AG08395 (cell line): Measurements from ENCODE around the gene DAGLA.

Experiments
- DNase-seq: peaks from one replicate; pipeline ENCODE4 v3.0.0; 2012; ENCODE audit warnings: mixed read lengths, low spot score

Gene DAGLA

GRCh38 chr11:61765550-61766253 is 85.5 kb downstream of the DAGLA start:
- DNase-seq = no peak

GRCh38 chr11:61766353-61766841 is 86.2 kb downstream of the DAGLA start:
- DNase-seq = no peak

DNA sequence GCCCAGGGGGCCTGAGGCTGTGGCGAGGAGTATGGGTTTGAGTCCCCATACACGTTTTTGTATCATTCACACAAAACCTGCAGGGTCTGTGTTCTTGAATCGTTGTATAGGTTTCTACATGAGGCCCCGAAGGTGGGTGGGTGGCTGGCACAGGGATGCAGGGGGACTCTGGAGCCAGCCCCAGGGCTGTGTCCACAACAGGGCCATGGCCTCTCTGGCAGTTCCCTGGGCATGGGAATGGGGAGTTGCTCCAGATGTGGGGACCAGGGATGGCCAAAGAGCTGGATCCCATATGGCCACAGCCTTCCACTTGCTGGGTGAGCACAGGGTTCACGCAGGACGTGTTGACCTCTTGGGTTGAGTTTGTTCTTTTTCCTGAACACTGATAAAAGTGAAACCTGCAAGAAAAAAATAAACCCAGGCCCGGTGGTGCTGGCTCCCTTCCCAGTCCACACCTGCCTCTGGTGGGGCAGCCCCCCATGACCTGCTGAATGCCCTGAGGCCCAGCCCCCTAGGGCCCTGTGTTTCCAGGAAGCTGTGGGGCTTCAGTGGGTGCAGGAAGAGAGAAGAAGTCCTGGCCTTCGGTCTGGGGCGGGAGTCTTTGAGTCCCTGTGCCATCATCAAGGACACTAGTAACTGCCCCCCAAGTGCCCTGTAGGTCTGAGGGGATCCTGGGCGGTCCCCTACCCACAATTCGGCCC is 88.3 kb downstream of the DAGLA start:
- DNase-seq = no peak

DNA sequence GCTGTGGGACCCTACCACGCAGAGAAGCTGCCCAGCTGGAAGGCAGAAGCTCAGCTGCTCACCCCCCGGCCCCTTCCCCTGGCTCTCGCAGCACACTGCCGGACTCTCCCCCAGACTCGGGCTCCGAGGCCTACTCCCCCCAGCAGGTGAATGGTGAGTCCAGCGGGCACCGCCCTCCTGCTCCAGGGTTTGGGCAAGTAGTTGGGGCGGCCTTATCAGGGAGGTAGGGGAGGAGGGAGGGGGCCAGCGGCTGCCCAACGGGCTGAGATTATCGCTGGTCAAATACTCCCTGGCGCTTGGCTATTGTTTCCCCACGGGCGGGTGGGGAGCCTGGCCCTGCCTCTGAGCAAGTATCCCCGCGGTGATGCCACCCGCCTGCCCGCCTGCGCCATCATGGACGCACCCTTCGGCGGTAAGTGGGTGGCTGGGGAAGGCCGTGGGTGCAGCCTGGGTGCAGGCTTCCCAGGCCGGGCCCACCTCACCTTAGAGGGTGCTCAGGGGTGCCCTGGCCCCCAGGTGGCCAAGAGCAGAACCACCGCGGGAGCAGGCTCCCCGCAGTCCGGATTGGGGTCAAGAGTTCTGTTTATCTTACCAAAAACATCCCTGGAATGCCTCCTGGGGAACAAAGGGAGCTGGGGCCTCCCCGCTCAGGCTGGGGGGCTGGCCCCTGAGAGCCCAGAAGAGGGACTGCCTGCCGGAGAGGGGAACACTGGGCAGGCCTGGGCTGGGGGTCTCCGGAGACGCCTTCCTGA is 89.2 kb downstream of the DAGLA start:
- DNase-seq = peak; percentile 17

DNA sequence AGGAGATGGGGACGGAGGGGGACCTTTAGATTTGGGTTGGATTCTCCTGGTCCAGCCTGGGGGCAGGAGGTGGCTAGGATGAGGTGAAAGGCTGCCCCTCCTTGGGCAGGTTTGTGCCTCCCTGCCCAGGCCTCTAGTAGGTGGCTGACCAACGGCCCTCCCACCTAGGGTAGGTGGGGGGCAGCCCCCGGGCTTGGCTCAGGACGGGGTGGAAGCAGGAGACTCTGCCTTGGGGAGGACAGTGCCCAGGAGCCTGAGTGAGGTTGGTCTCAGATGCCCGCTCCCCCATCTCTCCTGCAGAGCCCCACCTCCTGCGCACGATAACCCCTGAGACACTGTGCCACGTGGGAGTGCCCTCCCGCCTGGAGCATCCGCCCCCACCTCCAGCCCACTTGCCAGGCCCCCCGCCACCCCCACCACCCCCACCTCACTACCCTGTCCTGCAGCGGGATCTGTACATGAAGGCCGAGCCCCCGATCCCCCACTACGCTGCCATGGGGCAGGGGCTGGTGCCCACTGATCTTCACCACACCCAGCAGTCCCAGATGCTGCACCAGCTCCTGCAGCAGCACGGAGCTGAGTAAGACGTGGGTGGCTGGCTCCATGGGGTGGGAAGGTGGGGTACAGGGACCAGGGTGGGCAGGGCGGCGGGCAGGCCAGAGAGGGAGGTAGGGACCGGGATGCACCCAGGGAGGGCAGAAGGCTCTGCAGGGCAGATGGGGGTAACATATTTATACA is 89.9 kb downstream of the DAGLA start:
- no peak for DNase-seq

DNA sequence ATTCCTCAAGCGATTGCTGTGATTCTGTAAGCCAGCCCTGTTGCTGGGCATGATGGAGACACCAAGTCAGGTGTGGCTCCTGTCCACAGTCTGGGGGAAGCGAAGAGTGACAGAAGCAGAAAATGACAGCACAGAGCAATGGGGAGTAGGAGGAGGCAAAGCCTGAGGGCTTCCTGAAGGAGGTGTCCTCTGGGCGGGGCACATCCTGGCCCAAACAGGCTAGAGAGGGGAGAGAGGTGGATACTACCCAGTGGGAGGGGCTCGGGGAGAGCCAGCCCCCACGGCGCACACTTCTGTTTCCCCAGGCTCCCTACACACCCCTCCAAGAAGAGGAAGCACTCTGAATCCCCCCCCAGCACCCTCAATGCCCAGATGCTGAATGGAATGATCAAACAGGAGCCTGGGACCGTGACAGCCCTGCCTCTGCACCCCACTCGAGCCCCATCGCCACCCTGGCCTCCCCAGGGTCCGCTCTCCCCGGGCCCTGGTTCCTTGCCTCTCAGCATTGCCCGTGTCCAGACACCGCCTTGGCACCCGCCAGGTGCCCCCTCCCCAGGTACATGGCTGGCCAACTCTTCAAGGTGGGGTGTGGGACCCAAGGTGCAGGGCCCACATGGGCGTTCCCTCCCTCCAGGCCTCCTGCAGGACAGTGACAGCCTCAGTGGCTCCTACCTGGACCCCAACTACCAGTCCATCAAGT is 91.2 kb downstream of the DAGLA start:
- DNase-seq = no peak

DNA sequence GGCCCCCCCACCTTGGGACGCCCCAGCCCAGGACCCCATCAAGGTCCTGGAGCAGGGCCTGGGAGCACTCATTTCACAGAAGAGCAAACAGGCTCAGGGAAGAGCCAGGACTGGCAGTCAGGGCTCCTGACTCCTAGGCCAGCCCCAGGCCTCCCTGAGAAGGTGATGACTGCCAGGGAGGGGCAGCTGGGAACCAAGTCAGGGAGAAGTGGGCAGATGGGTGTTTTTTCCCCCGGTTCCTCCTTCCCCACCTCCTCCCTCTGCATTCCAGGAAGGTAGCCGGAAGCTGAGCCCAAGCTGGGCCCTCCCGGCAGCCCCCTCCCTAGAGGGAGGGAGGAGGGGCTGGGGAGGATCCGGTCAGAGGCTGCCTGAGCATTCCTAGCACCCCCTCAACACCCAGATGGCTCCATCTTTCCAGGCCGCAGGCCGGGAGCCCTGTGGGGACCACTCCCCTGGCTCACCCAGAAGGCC is 91.8 kb downstream of the DAGLA start:
- no peak for DNase-seq

DNA sequence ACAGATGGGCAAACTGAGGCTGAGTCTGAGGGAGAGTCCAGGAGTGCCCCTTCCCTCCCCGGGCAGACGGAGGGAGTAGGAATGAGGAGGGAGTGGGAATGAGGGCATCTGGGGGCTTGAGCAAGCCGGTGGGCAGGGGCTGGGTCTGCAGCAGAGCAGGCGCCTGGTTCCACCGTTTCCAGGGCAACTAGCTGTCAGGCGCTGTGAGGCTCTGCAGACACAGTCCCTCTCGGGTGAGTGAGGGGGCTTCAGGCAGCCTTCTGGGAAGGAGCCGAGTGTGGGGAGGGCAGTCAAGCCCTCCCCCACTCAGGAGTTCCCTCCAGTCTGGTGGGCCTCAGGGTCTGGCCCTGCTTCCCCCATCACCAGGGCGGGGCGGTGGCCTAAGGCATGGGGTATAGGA is 93.2 kb downstream of the DAGLA start:
- no peak for DNase-seq

- no peak for DNase-seq
Measured at GRCh38 chr11:61773809-61774208, 93.6 kb downstream of the DAGLA start.

DNA sequence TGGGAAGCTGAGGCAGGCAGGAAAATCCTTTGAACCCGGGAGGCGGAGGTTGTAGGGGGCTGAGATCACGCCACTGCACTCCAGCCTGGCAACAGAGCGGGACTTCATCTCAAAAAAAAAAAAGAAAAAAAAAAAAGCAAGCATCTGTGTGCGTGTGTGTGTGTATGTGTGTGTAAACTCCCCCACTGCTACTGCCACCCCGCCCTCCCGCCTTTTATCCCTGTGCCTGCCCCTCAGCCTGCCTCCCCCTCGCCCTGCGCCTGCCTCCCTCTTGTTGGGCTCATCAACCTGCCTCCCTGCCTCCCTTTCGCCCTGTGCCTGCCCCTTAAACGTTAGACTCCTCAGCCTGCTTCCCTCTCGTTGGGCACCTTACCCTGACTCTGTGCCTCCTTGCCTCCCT is 94.2 kb downstream of the DAGLA start:
- DNase-seq = no peak

GRCh38 chr11:61775106-61775505 is 94.9 kb downstream of the DAGLA start:
- no peak for DNase-seq

GRCh38 chr11:61775606-61776554 is 95.7 kb downstream of the DAGLA start:
- no peak for DNase-seq

GRCh38 chr11:61776561-61777075 is 96.4 kb downstream of the DAGLA start:
- peak; percentile 85 for DNase-seq

DNA sequence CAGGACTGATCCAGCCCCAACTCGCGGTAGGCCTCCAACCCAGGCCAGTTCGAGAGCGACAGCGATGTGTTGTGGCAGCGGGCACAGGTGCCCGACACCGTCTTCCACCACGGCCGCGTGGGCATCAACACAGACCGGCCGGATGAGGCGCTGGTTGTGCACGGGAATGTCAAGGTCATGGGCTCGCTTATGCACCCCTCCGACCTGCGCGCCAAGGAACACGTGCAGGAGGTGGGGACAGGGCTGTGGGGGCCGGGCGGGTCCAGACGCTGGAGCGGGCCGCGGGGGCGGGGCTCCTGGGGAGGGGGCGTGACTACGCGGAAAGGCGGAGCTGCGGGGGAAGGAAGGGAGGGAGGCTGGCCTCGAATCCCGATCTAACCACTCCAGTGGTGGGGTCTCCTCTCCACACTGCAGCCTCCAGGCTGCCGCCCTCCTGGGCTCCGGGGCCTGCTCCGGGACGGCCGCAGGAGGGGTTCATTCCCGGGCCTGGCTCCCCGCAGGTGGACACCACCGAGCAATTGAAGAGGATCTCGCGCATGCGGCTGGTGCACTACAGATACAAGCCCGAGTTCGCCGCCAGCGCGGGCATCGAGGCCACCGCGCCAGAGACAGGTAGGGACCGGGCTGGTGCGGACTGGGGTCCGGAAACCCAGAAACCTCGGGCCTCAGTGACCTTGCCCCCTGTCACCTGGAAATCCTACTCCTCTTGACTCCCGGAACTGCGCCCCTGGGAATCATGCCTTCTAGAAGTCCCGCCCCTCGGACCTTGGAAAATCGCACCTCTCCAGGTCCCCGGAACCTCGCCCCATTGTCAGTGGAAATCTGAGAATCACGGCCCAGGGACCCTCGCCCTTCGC is 97.3 kb downstream of the DAGLA start:
- DNase-seq = peak; percentile 40

DNA sequence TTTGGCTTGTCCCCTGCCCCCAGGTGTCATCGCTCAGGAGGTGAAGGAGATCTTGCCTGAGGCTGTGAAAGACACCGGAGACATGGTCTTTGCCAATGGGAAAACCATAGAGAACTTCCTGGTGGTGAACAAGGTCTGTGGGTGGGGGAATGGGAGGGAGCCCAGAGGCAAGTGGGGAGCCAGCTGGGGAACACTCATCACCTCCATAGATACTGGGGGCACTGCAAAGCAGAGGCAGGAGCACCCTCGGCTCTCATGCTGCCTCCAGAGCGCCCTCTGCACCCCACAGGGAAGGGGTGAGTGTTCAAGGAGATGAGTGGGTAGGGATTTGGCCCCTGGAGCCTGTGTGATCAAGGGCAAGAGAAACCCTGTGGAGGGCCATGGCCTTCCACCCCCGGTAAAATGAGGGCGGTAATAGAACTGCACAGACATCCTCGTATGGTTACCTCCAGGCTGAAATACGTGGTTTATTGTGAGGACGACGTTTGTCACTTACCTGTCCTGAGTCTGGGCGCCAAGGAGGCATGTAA is 98.2 kb downstream of the DAGLA start:
- no peak for DNase-seq

DNA sequence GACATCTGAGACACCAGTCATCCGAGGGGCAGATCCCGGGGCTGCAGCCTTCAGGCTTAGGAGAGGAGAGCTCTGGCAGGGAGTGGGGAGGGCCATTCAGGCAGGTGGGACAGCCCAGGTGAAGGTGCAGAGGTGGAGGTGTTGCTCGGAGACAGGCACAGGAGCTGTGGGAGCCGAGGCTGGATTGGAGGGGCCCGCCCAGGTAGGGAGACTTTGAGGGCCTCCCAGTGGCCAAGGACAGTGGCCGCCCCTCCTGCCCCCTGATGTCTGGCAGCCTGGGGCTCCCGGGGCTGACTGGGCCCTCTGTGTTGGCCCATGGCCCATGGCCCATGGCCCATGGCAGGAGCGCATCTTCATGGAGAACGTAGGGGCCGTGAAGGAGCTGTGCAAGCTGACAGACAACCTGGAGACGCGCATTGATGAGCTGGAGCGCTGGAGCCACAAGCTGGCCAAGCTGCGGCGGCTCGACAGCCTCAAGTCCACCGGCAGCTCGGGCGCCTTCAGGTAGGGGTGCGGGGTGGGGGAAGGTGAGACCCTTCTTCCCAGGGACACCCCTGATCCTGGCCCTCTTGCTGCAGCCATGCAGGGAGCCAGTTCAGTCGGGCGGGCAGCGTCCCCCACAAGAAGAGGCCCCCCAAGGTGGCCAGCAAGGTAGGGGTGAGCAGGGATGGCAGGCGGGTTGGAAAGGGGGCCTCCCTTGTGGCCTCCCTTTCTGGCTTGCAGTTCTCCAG is 98.9 kb downstream of the DAGLA start:
- DNase-seq = no peak

GRCh38 chr11:61779666-61780525 is 99.7 kb downstream of the DAGLA start:
- DNase-seq = no peak
